ENCODE results near the gene RAD54L.
"Not testable (repeated sequence)": the region's sequence is repeated elsewhere in the genome, so short reads cannot be mapped to it uniquely, and the experiment has no call there.

RAD54L gene

GRCh38 chr1:46310321-46310720, 62.8 kb downstream of the RAD54L start:
- Histone ChIP-seq H3K4me3 (ENCODE audit: insufficient read length, low read depth) (no peak overlapping the region), H3K9ac (ENCODE audit: insufficient read length, low read depth) (no peak overlapping the region), H3K36me3 (ENCODE audit: insufficient read depth, insufficient read length, low read length) (peaks cover 91% of the 10 kb centered on the region), H3K9me3 (ENCODE audit: insufficient read depth, low read length) (no peaks in the 10 kb centered on the region), H3K4me1 (ENCODE audit: insufficient read depth, insufficient read length) (peaks cover 9% of the 10 kb centered on the region), H3K27me3 (ENCODE audit: insufficient read depth, insufficient read length) (no peaks in the 10 kb centered on the region)
- TF ChIP-seq SUZ12 (IDR thresholded peaks at IDR 0.05; ENCODE audit: extremely low read depth, insufficient read depth, insufficient read length) (no peak), ZNF274 (IDR thresholded peaks at IDR 0.05; ENCODE audit: low read depth, low read length) (no peak), YY1 (IDR thresholded peaks at IDR 0.05; ENCODE audit: insufficient read depth, insufficient read length) (no peak)
- DNase-seq (ENCODE audit: low read depth, low spot score), result no peak

GRCh38 chr1:46315669-46316403, 68.3 kb downstream of the RAD54L start:
- no peak for DNase-seq (ENCODE audit: low read depth, low spot score)
- TF ChIP-seq SUZ12 (IDR thresholded peaks at IDR 0.05; ENCODE audit: extremely low read depth, insufficient read depth, insufficient read length) (no peak), YY1 (IDR thresholded peaks at IDR 0.05; ENCODE audit: insufficient read depth, insufficient read length) (no peak), ZNF274 (IDR thresholded peaks at IDR 0.05; ENCODE audit: low read depth, low read length) (no peak)
- peaks cover 68% of the 10 kb centered on the region for H3K36me3 ChIP-seq (ENCODE audit: insufficient read depth, insufficient read length, low read length)

GRCh38 chr1:46317323-46317722, 69.8 kb downstream of the RAD54L start:
- TF ChIP-seq ZNF274 (IDR thresholded peaks at IDR 0.05; ENCODE audit: low read depth, low read length), result no peak
- TF ChIP-seq YY1 (IDR thresholded peaks at IDR 0.05; ENCODE audit: insufficient read depth, insufficient read length), result no peak
- TF ChIP-seq SUZ12 (IDR thresholded peaks at IDR 0.05; ENCODE audit: extremely low read depth, insufficient read depth, insufficient read length), result no peak
- Histone ChIP-seq H3K36me3 (ENCODE audit: insufficient read depth, insufficient read length, low read length) (peaks cover 54% of the 10 kb centered on the region), H3K9me3 (ENCODE audit: insufficient read depth, low read length) (no peaks in the 10 kb centered on the region), H3K4me1 (ENCODE audit: insufficient read depth, insufficient read length) (peaks cover 11% of the 10 kb centered on the region), H3K4me3 (ENCODE audit: insufficient read length, low read depth) (no peak overlapping the region), H3K27me3 (ENCODE audit: insufficient read depth, insufficient read length) (no peaks in the 10 kb centered on the region), H3K9ac (ENCODE audit: insufficient read length, low read depth) (no peak overlapping the region)
- DNase-seq (ENCODE audit: low read depth, low spot score), result no peak

More at GRCh38 chr1:46315669-46316403, 68.3 kb downstream of the RAD54L start:
- Histone ChIP-seq H3K27me3 (ENCODE audit: insufficient read depth, insufficient read length) (no peaks in the 10 kb centered on the region), H3K4me3 (ENCODE audit: insufficient read length, low read depth) (no peak overlapping the region), H3K9me3 (ENCODE audit: insufficient read depth, low read length) (no peaks in the 10 kb centered on the region), H3K4me1 (ENCODE audit: insufficient read depth, insufficient read length) (peaks cover 8% of the 10 kb centered on the region), H3K9ac (ENCODE audit: insufficient read length, low read depth) (no peak overlapping the region)

GRCh38 chr1:46319301-46319700, 71.7 kb downstream of the RAD54L start:
- H3K36me3 ChIP-seq (ENCODE audit: insufficient read depth, insufficient read length, low read length), result peaks cover 36% of the 10 kb centered on the region
- H3K4me1 ChIP-seq (ENCODE audit: insufficient read depth, insufficient read length), result peaks cover 11% of the 10 kb centered on the region
- not testable (repeated sequence) for H3K9me3 ChIP-seq (ENCODE audit: insufficient read depth, low read length); H3K4me3 ChIP-seq (ENCODE audit: insufficient read length, low read depth); DNase-seq (ENCODE audit: low read depth, low spot score); H3K27me3 ChIP-seq (ENCODE audit: insufficient read depth, insufficient read length)
- H3K9ac ChIP-seq (ENCODE audit: insufficient read length, low read depth), result peak overlapping the region; percentile 4

- H3K9ac ChIP-seq (ENCODE audit: insufficient read length, low read depth); H3K4me3 ChIP-seq (ENCODE audit: insufficient read length, low read depth); H3K9me3 ChIP-seq (ENCODE audit: insufficient read depth, low read length); H3K27me3 ChIP-seq (ENCODE audit: insufficient read depth, insufficient read length); DNase-seq (ENCODE audit: low read depth, low spot score): not testable (repeated sequence)
- peaks cover 28% of the 10 kb centered on the region for H3K36me3 ChIP-seq (ENCODE audit: insufficient read depth, insufficient read length, low read length)
- peaks cover 11% of the 10 kb centered on the region for H3K4me1 ChIP-seq (ENCODE audit: insufficient read depth, insufficient read length)
These were observed 72.7 kb downstream of the RAD54L start for GRCh38 chr1:46319960-46320914.

- H3K36me3 ChIP-seq (ENCODE audit: insufficient read depth, insufficient read length, low read length); H3K4me3 ChIP-seq (ENCODE audit: insufficient read length, low read depth); DNase-seq (ENCODE audit: low read depth, low spot score); H3K27me3 ChIP-seq (ENCODE audit: insufficient read depth, insufficient read length); H3K9me3 ChIP-seq (ENCODE audit: insufficient read depth, low read length); H3K9ac ChIP-seq (ENCODE audit: insufficient read length, low read depth): not testable (repeated sequence)
- H3K4me1 ChIP-seq (ENCODE audit: insufficient read depth, insufficient read length), result peaks cover 11% of the 10 kb centered on the region
These were observed 74.6 kb downstream of the RAD54L start for GRCh38 chr1:46322191-46322590.

- DNase-seq (ENCODE audit: low read depth, low spot score); H3K9me3 ChIP-seq (ENCODE audit: insufficient read depth, low read length); H3K27me3 ChIP-seq (ENCODE audit: insufficient read depth, insufficient read length); H3K36me3 ChIP-seq (ENCODE audit: insufficient read depth, insufficient read length, low read length); H3K9ac ChIP-seq (ENCODE audit: insufficient read length, low read depth); H3K4me3 ChIP-seq (ENCODE audit: insufficient read length, low read depth); H3K4me1 ChIP-seq (ENCODE audit: insufficient read depth, insufficient read length): not testable (repeated sequence)
These were observed 77.9 kb downstream of the RAD54L start for GRCh38 chr1:46325285-46326076.
